ENCODE results near the gene CTDSP2.
"Not testable (repeated sequence)": the region's sequence is repeated elsewhere in the genome, so short reads cannot be mapped to it uniquely, and the experiment has no call there.

CTDSP2 gene

DNA sequence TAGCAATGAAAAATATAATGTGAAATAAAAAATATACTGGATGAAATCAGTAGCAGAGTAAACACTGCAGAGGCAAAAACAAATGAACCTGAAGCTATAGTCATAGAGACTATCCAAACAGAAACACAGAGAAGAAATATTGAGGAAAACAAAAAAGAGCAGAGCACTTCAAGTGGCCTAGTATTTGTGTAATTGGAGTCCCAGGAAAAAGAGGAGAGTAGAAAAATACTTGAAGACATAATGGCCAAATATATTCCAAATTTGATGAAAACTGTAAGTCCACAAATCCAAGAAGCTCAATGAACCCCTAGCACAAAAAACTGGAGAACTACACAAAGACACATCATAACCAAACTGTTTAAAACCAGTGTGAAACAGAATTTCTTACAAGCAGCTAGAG, 37.2 kb upstream of the CTDSP2 start:
- Histone ChIP-seq H3K27ac (ENCODE audit: low read depth, low read length) (no peak overlapping the region), H3K23ac (ENCODE audit: low read length) (no peak overlapping the region), H2BK15ac (replicated peaks; ENCODE audit: low read depth) (no peak overlapping the region), H3K79me1 (ENCODE audit: low read length) (no peaks in the 10 kb centered on the region), H3K79me2 (ENCODE audit: control insufficient read depth, insufficient read depth, low read length) (no peaks in the 10 kb centered on the region), H2BK120ac (ENCODE audit: low read depth, low read length) (no peak overlapping the region), H3K4ac (ENCODE audit: low read depth, low read length) (no peak overlapping the region), H4K8ac (ENCODE audit: low read depth, low read length) (no peak overlapping the region), H2AK5ac (ENCODE audit: low read length) (no peak overlapping the region), H3K56ac (ENCODE audit: low read length) (no peak overlapping the region), H3K9ac (ENCODE audit: low read length) (no peak overlapping the region), H3K18ac (ENCODE audit: low read length) (no peak overlapping the region), H3K36me3 (ENCODE audit: control insufficient read depth, insufficient read depth, low read length) (no peaks in the 10 kb centered on the region), H4K5ac (ENCODE audit: low read length) (no peak overlapping the region), H2BK5ac (ENCODE audit: low read length) (no peak overlapping the region), H3K4me1 (ENCODE audit: control insufficient read depth, low read depth, low read length) (peaks cover 5% of the 10 kb centered on the region), H3K4me2 (ENCODE audit: low read length) (no peak overlapping the region), H3K27me3 (ENCODE audit: insufficient read depth, low read length, poor library complexity) (no peaks in the 10 kb centered on the region), H3K4me3 (ENCODE audit: low read length) (no peak overlapping the region)
- DNase-seq, result no peak

DNA sequence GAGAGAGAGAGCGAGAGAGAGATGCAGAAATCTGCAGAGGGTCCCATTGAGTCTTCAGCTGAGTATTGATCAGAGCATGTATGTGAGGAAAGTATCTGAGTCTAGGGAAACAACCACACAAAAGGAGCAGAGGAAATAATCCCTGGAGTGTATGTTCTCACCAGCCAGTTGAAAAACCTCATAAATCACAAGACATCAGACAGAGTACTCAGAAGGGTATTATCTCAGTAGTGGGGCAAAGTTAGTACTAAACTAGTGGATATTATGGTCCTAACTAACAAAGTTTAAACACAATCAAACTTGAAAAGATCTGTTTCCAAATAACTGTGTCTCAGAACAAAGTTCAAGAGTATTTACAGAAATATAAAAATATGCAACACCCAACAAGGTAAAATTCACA, 36.5 kb upstream of the CTDSP2 start:
- Histone ChIP-seq H3K79me1 (ENCODE audit: low read length) (no peaks in the 10 kb centered on the region), H3K9ac (ENCODE audit: low read length) (no peak overlapping the region), H3K23ac (ENCODE audit: low read length) (no peak overlapping the region), H3K27ac (ENCODE audit: low read depth, low read length) (no peak overlapping the region), H3K56ac (ENCODE audit: low read length) (no peak overlapping the region), H3K4me3 (ENCODE audit: low read length) (no peak overlapping the region), H2AK5ac (ENCODE audit: low read length) (no peak overlapping the region), H3K27me3 (ENCODE audit: insufficient read depth, low read length, poor library complexity) (no peaks in the 10 kb centered on the region), H3K18ac (ENCODE audit: low read length) (no peak overlapping the region), H3K4me2 (ENCODE audit: low read length) (no peak overlapping the region), H3K36me3 (ENCODE audit: control insufficient read depth, insufficient read depth, low read length) (no peaks in the 10 kb centered on the region), H3K79me2 (ENCODE audit: control insufficient read depth, insufficient read depth, low read length) (no peaks in the 10 kb centered on the region), H2BK15ac (replicated peaks; ENCODE audit: low read depth) (no peak overlapping the region), H2BK5ac (ENCODE audit: low read length) (no peak overlapping the region), H4K5ac (ENCODE audit: low read length) (no peak overlapping the region), H3K4ac (ENCODE audit: low read depth, low read length) (no peak overlapping the region), H3K4me1 (ENCODE audit: control insufficient read depth, low read depth, low read length) (peaks cover 2% of the 10 kb centered on the region), H2BK120ac (ENCODE audit: low read depth, low read length) (no peak overlapping the region), H4K8ac (ENCODE audit: low read depth, low read length) (no peak overlapping the region)
- DNase-seq, result no peak
- no CpG with 5 or more reads among the region's 1 CpG for WGBS (ENCODE audit: extremely low coverage, insufficient coverage, low lambda C conversion rate)

GRCh38 chr12:57882575-57882974, 36.0 kb upstream of the CTDSP2 start:
- Histone ChIP-seq H2BK15ac (replicated peaks; ENCODE audit: low read depth) (no peak overlapping the region), H3K36me3 (ENCODE audit: control insufficient read depth, insufficient read depth, low read length) (no peaks in the 10 kb centered on the region), H3K23ac (ENCODE audit: low read length) (no peak overlapping the region), H3K27ac (ENCODE audit: low read depth, low read length) (no peak overlapping the region), H2AK5ac (ENCODE audit: low read length) (no peak overlapping the region), H2BK5ac (ENCODE audit: low read length) (no peak overlapping the region), H4K8ac (ENCODE audit: low read depth, low read length) (no peak overlapping the region), H3K4me2 (ENCODE audit: low read length) (no peak overlapping the region), H3K79me1 (ENCODE audit: low read length) (no peaks in the 10 kb centered on the region), H3K79me2 (ENCODE audit: control insufficient read depth, insufficient read depth, low read length) (no peaks in the 10 kb centered on the region), H2BK120ac (ENCODE audit: low read depth, low read length) (no peak overlapping the region), H3K18ac (ENCODE audit: low read length) (no peak overlapping the region), H3K9ac (ENCODE audit: low read length) (no peak overlapping the region), H3K56ac (ENCODE audit: low read length) (no peak overlapping the region), H3K4me1 (ENCODE audit: control insufficient read depth, low read depth, low read length) (no peaks in the 10 kb centered on the region), H3K27me3 (ENCODE audit: insufficient read depth, low read length, poor library complexity) (no peaks in the 10 kb centered on the region), H4K5ac (ENCODE audit: low read length) (no peak overlapping the region), H3K4ac (ENCODE audit: low read depth, low read length) (no peak overlapping the region), H3K4me3 (ENCODE audit: low read length) (no peak overlapping the region)
- no peak for DNase-seq

DNA sequence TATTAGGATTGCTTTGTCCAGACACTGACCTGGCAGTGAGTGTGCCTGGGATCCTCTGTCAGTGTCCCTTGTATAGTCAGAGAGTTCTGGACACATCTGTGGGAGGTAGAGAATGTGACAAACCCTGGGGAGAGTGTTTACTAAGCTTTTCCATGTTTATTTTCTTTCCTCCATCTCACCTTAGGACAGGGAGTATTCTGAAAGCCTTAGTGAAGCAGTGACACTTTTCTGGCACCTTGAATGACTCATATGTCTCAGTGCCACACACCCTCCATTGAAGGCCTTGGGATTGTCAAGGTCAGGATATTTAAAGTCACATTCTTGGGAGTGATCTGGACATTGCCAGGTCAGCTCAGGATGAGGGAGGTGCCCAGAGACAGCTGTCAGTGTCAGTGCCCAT, 34.9 kb upstream of the CTDSP2 start:
- Histone ChIP-seq H2AK5ac (ENCODE audit: low read length) (no peak overlapping the region), H3K56ac (ENCODE audit: low read length) (no peak overlapping the region), H2BK15ac (replicated peaks; ENCODE audit: low read depth) (no peak overlapping the region), H2BK120ac (ENCODE audit: low read depth, low read length) (no peak overlapping the region), H3K79me2 (ENCODE audit: control insufficient read depth, insufficient read depth, low read length) (no peaks in the 10 kb centered on the region), H3K4ac (ENCODE audit: low read depth, low read length) (no peak overlapping the region), H4K5ac (ENCODE audit: low read length) (no peak overlapping the region), H3K27me3 (ENCODE audit: insufficient read depth, low read length, poor library complexity) (no peaks in the 10 kb centered on the region), H3K36me3 (ENCODE audit: control insufficient read depth, insufficient read depth, low read length) (no peaks in the 10 kb centered on the region), H3K23ac (ENCODE audit: low read length) (no peak overlapping the region), H3K27ac (ENCODE audit: low read depth, low read length) (no peak overlapping the region), H3K4me2 (ENCODE audit: low read length) (no peak overlapping the region), H3K4me3 (ENCODE audit: low read length) (no peak overlapping the region), H4K8ac (ENCODE audit: low read depth, low read length) (no peak overlapping the region), H3K9ac (ENCODE audit: low read length) (no peak overlapping the region), H2BK5ac (ENCODE audit: low read length) (no peak overlapping the region), H3K18ac (ENCODE audit: low read length) (no peak overlapping the region), H3K79me1 (ENCODE audit: low read length) (no peaks in the 10 kb centered on the region), H3K4me1 (ENCODE audit: control insufficient read depth, low read depth, low read length) (no peaks in the 10 kb centered on the region)
- no peak for DNase-seq

DNA sequence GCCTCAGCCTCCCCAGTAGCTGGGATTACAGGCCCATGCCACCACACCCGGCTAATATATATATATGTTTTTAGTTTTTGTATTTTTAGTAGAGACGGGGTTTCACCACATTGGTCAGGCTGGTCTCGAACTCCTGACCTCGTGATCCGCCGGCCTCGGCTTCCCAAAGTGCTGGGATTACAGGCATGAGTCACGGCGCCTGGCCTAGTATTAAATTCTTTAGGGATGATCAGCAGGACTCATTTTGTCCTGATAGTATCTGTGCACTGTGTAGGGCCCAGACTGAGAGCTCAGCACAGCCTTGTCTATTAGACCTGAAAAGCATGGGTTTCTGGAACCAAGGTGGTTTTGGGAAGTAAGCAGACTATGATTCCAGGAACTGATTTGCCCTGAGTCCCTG, 34.5 kb upstream of the CTDSP2 start:
- DNase-seq; H3K27ac ChIP-seq (ENCODE audit: low read depth, low read length): not testable (repeated sequence)
- no CpG with 5 or more reads among the region's 9 CpGs for WGBS (ENCODE audit: extremely low coverage, insufficient coverage, low lambda C conversion rate)

GRCh38 chr12:57877876-57878275, 31.3 kb upstream of the CTDSP2 start:
- Histone ChIP-seq H4K5ac (ENCODE audit: low read length) (no peak overlapping the region), H2BK15ac (replicated peaks; ENCODE audit: low read depth) (no peak overlapping the region), H2BK5ac (ENCODE audit: low read length) (no peak overlapping the region), H3K9ac (ENCODE audit: low read length) (no peak overlapping the region), H3K27me3 (ENCODE audit: insufficient read depth, low read length, poor library complexity) (no peaks in the 10 kb centered on the region), H2AK5ac (ENCODE audit: low read length) (no peak overlapping the region), H3K4me3 (ENCODE audit: low read length) (no peak overlapping the region), H3K79me1 (ENCODE audit: low read length) (no peaks in the 10 kb centered on the region), H3K27ac (ENCODE audit: low read depth, low read length) (no peak overlapping the region), H3K18ac (ENCODE audit: low read length) (no peak overlapping the region), H3K23ac (ENCODE audit: low read length) (no peak overlapping the region), H3K4me2 (ENCODE audit: low read length) (no peak overlapping the region), H3K56ac (ENCODE audit: low read length) (no peak overlapping the region), H3K79me2 (ENCODE audit: control insufficient read depth, insufficient read depth, low read length) (no peaks in the 10 kb centered on the region), H3K4ac (ENCODE audit: low read depth, low read length) (no peak overlapping the region), H4K8ac (ENCODE audit: low read depth, low read length) (no peak overlapping the region), H3K4me1 (ENCODE audit: control insufficient read depth, low read depth, low read length) (no peaks in the 10 kb centered on the region), H2BK120ac (ENCODE audit: low read depth, low read length) (no peak overlapping the region), H3K36me3 (ENCODE audit: control insufficient read depth, insufficient read depth, low read length) (no peaks in the 10 kb centered on the region)
- no CpG with 5 or more reads among the region's 3 CpGs for WGBS (ENCODE audit: extremely low coverage, insufficient coverage, low lambda C conversion rate)
- no peak for DNase-seq

More for the DNA sequence above, 34.5 kb upstream of the CTDSP2 start:
- H3K36me3 ChIP-seq (ENCODE audit: control insufficient read depth, insufficient read depth, low read length); H4K5ac ChIP-seq (ENCODE audit: low read length); H2BK120ac ChIP-seq (ENCODE audit: low read depth, low read length); H3K18ac ChIP-seq (ENCODE audit: low read length); H3K4me1 ChIP-seq (ENCODE audit: control insufficient read depth, low read depth, low read length); H3K23ac ChIP-seq (ENCODE audit: low read length); H3K4ac ChIP-seq (ENCODE audit: low read depth, low read length); H3K9ac ChIP-seq (ENCODE audit: low read length); H3K79me2 ChIP-seq (ENCODE audit: control insufficient read depth, insufficient read depth, low read length); H3K4me2 ChIP-seq (ENCODE audit: low read length); H4K8ac ChIP-seq (ENCODE audit: low read depth, low read length); H3K79me1 ChIP-seq (ENCODE audit: low read length); H2BK5ac ChIP-seq (ENCODE audit: low read length); H2BK15ac ChIP-seq (replicated peaks; ENCODE audit: low read depth); H3K4me3 ChIP-seq (ENCODE audit: low read length); H2AK5ac ChIP-seq (ENCODE audit: low read length); H3K27me3 ChIP-seq (ENCODE audit: insufficient read depth, low read length, poor library complexity); H3K56ac ChIP-seq (ENCODE audit: low read length): not testable (repeated sequence)
